MCF 10A (cell line): ENCODE data around the gene ETV5. TPM values are rescaled to one million over a fixed set of nuclear protein-coding genes. Genes with fewer than 3 reads are reported as not detected.

Experiments
- BruUV-seq: library from RNA; stranded (reverse); fragments of 400-500 nt; replicated peaks from 2 replicates; lab custom pipeline; 2021; lab: Mats Ljungman, UMichigan
- CTCF ChIA-PET: fragments of 300-600 bp; sonication (Branson Sonifier 250); formaldehyde crosslinking; extraction: SDS; loops from one replicate; lab custom pipeline; 2021; ENCODE audit warnings: antibody characterized with exemption, inconsistent platforms; lab: Yijun Ruan, JAX
- POLR2A ChIA-PET: fragments of 300-600, 350-650 bp; sonication (Branson Sonifier 250); formaldehyde crosslinking; extraction: SDS; loops from one replicate; lab custom pipeline; 2020; ENCODE audit warnings: antibody characterized with exemption, inconsistent platforms; lab: Yijun Ruan, JAX
- DNase-seq: peaks from one replicate; pipeline ENCODE4 v3.0.0-alpha.2; 2018; ENCODE audit not compliant: unreplicated experiment
- H3K27ac Mint-ChIP-seq: one replicate; pipeline ENCODE4 v1.8.0; 2022; ENCODE audit warnings: mild to moderate bottlenecking, low read depth, mixed read lengths; ENCODE audit not compliant: unreplicated experiment
- H3K27me3 Mint-ChIP-seq: one replicate; pipeline ENCODE4 v1.8.0; 2022; ENCODE audit warnings: mixed read lengths; ENCODE audit not compliant: insufficient read depth, unreplicated experiment
- H3K36me3 Mint-ChIP-seq: one replicate; pipeline ENCODE4 v1.8.0; 2022; ENCODE audit warnings: mild to moderate bottlenecking, moderate library complexity, mixed read lengths; ENCODE audit not compliant: insufficient read depth, unreplicated experiment
- H3K4me1 Mint-ChIP-seq: one replicate; pipeline ENCODE4 v1.8.0; 2022; ENCODE audit warnings: mixed read lengths; ENCODE audit not compliant: insufficient read depth, unreplicated experiment
- H3K4me3 Mint-ChIP-seq: one replicate; pipeline ENCODE4 v1.8.0; 2022; ENCODE audit warnings: mild to moderate bottlenecking, moderate library complexity, mixed read lengths; ENCODE audit not compliant: unreplicated experiment
- H3K9me3 Mint-ChIP-seq: one replicate; pipeline ENCODE4 v1.8.0; 2022; ENCODE audit warnings: mixed read lengths; ENCODE audit not compliant: unreplicated experiment
- CTCF ChIP-seq: fragments of 200-600 bp; IDR thresholded peaks from one replicate; pipeline ENCODE4 v1.8.0; 2022; ENCODE audit warnings: antibody characterized with exemption, mild to moderate bottlenecking; ENCODE audit not compliant: unreplicated experiment
- intact Hi-C: fragments of 100-400 bp; cut with micrococcal nuclease; formaldehyde crosslinking; loops from 2 replicates; pipeline ENCODE4 v1.14.1; 2022
- total RNA-seq: library from RNA; stranded (reverse); gene quantifications from 2 replicates; pipeline ENCODE4 v1.2.3, GENCODE V29; 2022

ETV5 gene
- total RNA-seq, 1 experiment from 2014 or later, result 93.0 TPM

GRCh38 chr3:186144257-186144656 is 35.4 kb upstream of the ETV5 start:
- ChIA-PET POLR2A (no interaction called here), CTCF (no interaction called here)
- H3K27ac Mint-ChIP-seq, result no peak overlapping the region
- peaks cover 23% of the 10 kb centered on the region for H3K27me3 Mint-ChIP-seq
- BruUV-seq, result no TSS peak
- no peaks in the 10 kb centered on the region for H3K36me3 Mint-ChIP-seq
- H3K4me1 Mint-ChIP-seq, result no peaks in the 10 kb centered on the region
- no peak for TF ChIP-seq CTCF
- intact Hi-C loops, result no loop called here
- H3K4me3 Mint-ChIP-seq, result no peak overlapping the region
- no peaks in the 10 kb centered on the region for H3K9me3 Mint-ChIP-seq
- no peak for DNase-seq

- no peak for TF ChIP-seq CTCF
- no peaks in the 10 kb centered on the region for H3K9me3 Mint-ChIP-seq
- H3K27me3 Mint-ChIP-seq, result peaks cover 21% of the 10 kb centered on the region
- CTCF ChIA-PET, result interaction anchor here (0.6 kb wide), 1 partner anchor 951 kb away, joined by 3 read pairs; no protein-coding TSS in a partner anchor
- H3K4me1 Mint-ChIP-seq, result no peaks in the 10 kb centered on the region
- POLR2A ChIA-PET, result no interaction called here
- DNase-seq, result no peak
- intact Hi-C loops, result no loop called here
- H3K4me3 Mint-ChIP-seq, result no peak overlapping the region
- no peaks in the 10 kb centered on the region for H3K36me3 Mint-ChIP-seq
- H3K27ac Mint-ChIP-seq, result no peak overlapping the region
- BruUV-seq, result no TSS peak
Measured at GRCh38 chr3:186143250-186143649, 34.4 kb upstream of the ETV5 start.

GRCh38 chr3:186142393-186142932 is 33.6 kb upstream of the ETV5 start:
- Mint-ChIP-seq H3K4me1 (no peaks in the 10 kb centered on the region), H3K4me3 (no peak overlapping the region), H3K27ac (no peak overlapping the region), H3K9me3 (no peaks in the 10 kb centered on the region), H3K27me3 (peaks cover 21% of the 10 kb centered on the region), H3K36me3 (no peaks in the 10 kb centered on the region)
- no peak for DNase-seq
- no peak for TF ChIP-seq CTCF
- ChIA-PET CTCF (interaction anchor here (0.6 kb wide), 1 partner anchor 12 kb away, joined by 3 read pairs; no protein-coding TSS in a partner anchor), POLR2A (interaction anchor here (1.3 kb wide), 1 partner anchor 9 kb away, joined by 3 read pairs; no protein-coding TSS in a partner anchor)
- BruUV-seq, result no TSS peak
- intact Hi-C loops, result no loop called here

DNA sequence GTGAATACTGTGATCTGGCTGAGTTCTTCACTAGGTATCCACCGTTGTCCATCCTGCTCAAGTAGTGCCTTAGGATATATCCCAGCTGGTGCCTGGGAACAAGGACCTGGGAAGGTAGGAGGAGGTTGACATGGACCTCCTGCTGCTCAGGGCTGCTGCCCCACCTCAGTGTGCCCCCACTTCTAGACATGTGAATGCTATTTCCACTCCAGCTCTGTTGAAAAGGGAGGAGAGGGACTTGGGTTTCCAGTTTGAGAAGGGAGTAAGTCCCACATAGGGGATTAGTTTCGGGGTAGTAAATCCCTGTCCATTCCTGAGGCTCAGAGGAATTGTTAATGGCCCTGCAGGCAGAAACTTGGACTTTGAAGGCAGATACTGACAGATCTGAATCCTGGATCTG is 32.9 kb upstream of the ETV5 start:
- Mint-ChIP-seq H3K4me3 (no peak overlapping the region), H3K27me3 (peaks cover 21% of the 10 kb centered on the region), H3K36me3 (no peaks in the 10 kb centered on the region), H3K27ac (no peak overlapping the region), H3K9me3 (no peaks in the 10 kb centered on the region), H3K4me1 (no peaks in the 10 kb centered on the region)
- POLR2A ChIA-PET, result interaction anchor here (1.3 kb wide), 1 partner anchor 8 kb away, joined by 3 read pairs; no protein-coding TSS in a partner anchor
- BruUV-seq, result no TSS peak
- no peak for DNase-seq
- TF ChIP-seq CTCF, result no peak
- intact Hi-C loops, result no loop called here
- CTCF ChIA-PET, result no interaction called here
